GM18909 (cell line): ENCODE data around the gene DYNC1H1.
"Not testable (repeated sequence)": the region's sequence is repeated elsewhere in the genome, so short reads cannot be mapped to it uniquely, and the experiment has no call there.

Source experiments
- ATAC-seq: cut with Tn5 transposase; IDR thresholded peaks from one replicate; pipeline ENCODE4 v1.9.1; 2021; ENCODE audit warnings: mild to moderate bottlenecking; ENCODE audit not compliant: unreplicated experiment, poor library complexity

The DYNC1H1 gene

DNA sequence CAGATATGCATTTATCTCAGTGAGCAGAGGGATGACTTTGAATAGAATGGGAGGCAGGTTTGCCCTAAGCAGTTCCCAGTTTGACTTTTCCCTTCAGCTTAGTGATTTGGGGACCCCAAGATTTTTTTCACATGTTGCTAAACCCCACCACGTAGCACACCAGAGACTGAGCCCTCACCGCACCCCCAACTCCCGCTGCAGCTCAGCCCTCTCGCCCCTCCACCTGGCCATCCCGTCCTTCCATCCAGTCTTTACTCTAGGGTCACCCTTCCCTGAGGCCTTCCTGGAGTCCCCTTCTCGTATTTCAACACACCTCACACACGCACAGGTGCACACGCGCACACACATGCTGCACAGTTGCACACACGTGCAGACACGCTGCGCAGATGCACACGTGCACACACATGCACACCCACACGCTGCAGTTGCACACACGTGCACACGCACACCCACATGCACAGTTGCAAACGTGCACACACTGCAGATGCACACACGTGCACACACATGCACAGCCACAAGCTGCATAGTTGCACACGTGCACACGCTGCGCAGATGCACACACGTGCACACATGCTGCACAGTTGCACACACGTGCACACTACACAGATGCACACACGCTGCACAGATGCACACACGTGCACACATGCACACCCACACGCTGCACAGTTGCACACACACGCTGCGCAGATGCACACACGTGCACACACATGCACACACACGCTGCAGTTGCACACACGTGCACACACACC, 92.5 kb downstream of the DYNC1H1 start:
- no peak for ATAC-seq

DNA sequence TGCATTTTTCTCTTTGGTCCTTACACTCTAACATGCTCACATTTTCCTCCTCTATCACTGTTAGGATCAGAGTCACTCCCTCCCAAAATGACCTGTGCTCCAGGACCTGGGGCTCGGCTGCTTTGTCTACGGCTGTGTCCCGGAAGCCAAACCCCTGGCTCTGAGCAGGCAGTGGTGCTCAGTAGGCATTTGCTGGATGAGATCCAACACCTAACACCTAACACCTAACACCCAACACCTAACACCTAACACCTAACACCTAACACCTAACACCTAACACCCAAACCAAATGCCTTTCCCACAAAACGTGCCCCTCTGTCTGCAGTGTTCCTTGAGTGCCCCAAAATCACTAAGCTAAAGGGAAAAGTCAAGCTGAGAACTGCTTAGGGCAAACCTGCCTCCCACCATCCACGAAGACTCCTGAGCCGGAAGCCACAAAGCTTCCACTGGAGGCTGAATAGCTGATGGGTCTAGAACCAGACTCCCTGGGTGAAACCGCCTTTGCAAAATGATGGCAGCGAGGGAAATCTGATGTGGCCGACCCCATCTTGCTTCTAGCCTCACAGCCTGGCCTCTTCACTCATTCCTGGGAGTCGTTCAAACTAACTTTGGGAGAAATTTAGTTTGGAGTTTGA, 93.2 kb downstream of the DYNC1H1 start:
- ATAC-seq = no peak

DNA sequence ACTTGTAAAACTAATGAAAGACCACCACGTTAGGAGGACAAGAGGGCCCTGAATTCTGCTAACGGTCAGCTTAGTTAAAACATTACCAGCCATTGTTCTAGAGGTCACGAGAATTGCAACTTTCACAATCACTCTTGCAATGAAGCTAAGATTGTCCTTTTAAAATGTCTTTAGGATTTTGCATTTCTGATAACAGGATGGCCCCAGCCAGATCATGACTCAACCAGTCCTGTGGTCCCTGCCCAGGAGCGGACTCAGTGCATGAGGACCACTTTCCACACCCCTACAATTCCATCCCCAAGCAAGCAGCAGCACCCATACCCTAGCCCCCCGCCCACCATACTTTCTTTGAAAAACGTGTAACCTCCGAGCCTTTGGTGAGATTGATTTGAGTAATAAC, 93.8 kb downstream of the DYNC1H1 start:
- no peak for ATAC-seq

DNA sequence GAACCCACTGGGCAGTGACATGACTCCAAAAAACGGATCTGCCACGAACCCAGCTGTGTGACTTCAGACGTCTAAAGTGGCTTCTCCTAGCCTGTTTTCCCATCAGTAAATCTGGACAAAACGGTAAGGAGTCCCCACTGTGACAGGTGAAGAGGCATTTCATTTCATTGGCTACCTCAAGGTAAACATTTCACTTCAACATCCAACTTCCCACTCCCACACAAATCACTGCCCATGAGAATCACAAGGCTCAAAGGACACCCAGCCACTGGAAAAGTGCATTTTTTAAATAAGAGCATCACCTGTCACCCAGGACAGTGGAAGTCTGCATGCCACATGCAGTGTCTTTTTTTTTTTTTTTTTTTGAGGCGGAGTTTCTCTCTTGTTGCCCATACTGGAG, 94.6 kb downstream of the DYNC1H1 start:
- no peak for ATAC-seq

DNA sequence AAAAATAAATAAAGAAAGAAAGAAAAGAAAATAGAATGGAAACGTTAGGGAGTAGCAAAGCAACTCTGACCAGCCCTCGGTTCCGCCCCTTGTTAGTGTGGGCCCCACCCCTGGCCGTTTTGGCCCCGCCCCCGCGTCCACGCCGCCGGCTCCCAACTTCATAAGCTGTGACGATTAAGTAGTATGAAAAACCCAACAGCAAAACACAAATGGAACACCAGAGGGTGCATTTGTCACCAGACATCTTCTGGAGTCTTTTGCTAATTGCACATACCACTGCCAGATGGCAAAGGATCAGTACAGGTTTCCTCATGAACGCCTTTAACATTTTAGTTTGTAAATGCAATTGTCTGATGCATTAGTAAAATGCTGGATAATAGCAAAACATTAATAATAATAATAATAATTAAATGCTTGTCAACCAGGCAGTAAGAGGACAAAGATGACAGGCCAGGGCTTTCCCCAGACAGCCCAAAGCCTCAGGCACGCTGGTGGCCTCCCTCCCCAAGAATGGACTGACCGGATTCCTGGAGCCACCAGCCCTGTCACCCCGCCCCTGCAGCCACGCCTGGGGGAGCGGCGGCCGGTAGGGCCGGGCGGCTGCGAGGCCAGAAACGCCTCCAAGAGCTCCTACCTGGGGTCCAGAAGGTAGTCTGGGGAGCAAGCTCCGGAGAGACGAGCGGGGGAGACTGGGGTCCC, 98.9 kb downstream of the DYNC1H1 start:
- ATAC-seq = peak; percentile 52

DNA sequence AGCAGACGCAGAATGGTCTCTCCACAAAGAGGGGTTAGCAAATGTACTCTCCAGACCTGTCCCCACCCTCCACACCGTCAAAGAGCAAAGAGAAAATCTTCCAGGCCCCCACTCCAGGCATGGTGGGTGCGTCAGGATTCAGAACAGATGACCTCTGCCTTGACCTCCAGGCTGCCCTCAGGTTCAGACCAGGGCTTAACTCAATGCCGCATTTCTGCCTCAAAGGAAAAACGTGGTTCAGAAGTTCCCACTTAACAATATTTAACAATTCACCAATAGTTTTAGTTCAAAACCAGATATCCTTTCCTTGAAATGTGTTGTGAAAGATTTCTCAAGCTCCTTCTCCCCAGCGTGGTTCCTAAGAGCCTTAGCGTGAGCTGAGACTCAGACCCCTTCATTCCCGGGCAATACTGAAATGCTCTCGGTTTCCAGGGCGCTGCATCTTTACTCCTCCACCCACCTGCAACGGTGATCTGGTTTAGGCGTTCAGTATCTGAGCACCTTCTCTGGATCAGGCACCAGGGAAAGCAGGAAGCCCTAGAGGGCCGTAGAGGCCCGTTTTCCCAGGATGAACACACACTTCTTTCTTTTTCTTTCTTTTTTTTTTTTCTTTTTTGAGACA, 99.5 kb downstream of the DYNC1H1 start:
- ATAC-seq = no peak

DNA sequence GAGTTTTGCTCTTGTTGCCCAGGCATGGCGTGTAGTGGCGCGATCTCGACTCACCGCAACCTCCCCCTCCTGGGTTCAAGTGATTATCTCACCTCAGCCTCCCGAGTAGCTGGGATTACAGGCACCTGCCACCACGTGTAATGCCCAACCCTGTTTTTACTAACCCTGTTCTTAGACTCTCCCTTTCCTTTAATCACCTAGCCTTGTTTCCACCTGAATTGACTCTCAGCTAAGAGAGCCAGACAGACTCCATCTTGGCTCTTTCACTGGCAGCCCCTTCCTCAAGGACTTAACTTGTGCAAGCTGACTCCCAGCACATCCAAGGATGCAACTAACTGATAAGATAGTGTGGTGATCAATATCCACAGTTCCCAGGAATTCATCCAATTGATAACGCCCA, 100.2 kb downstream of the DYNC1H1 start:
- ATAC-seq = not testable (repeated sequence)

DNA sequence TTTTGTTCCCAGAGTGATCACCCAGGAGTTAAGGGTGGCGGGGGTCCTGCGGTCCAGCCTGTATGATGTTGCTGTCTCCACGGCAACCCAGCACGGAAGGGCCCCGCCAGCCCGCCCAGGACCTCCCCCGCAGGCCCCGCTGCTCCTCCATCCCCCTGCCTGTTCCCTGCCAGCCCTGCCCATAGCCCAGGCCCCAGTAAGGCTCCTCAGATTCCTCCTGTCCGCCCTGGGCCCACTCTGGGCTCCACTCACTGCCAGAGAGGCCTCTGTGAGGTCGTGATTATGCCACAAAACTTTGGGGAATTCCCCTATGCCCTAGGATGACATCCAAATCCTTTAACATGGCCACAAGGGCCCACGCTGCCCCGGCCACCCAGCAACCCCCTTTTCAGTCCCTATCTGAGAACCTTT, 101.7 kb downstream of the DYNC1H1 start:
- no peak for ATAC-seq

DNA sequence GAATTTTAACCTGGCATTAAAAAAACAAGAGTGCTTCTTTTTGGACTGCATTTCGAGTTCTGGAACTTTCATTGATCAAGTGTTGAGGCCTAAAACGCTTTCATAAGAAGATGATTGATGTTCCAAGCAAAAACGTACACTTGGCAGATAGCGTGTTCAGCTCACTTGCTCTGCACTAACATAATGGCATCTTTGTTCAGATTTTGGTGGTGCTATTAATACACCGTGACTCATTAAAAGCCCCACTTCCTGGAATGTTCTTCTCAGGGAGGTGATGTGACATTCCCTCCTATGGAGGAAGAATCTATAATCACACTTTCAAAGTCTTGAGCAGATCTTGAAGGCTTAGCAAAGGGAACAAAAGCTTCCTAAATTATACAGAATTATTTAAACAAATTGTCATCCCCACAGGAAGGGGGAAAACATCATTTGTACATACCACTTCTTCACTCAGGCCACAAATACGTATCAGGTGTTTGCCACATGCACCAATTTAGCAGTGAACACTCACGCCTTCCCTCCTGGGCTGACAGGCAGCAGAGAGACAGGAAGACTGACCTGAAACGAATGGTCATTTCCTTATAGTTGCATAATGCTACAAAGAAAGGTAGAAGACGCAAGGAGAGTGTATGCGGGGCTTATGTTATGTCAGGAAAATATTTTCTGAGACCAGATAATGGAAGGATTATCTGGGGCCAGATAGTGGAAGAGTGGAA, 107.1 kb downstream of the DYNC1H1 start:
- ATAC-seq = no peak

DNA sequence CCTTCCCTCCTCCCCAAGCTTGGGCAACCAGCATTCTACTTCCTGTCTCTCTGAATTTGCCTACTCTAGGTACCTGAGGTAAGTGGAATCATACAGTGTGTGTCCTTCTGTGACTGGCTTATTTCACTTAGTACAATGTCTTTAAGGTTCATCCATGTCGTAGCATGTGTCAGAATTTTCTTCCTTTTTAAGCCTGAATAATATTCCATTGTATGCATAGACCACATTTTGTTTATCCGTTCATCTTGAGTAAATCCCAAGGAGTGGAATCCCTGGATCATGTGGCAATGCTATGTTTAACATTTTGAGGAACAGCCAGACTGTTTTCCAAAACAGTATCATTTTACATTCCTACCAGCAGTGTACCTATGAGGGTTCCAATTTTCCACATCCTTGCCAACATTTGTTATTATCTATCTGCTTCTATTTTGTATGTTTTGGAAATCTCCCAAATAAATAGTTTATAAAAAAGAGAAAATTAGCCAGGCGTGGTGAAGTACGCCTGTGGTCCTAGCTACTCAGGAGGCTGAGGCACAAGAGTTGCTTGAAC, 110.1 kb downstream of the DYNC1H1 start:
- no peak for ATAC-seq

DNA sequence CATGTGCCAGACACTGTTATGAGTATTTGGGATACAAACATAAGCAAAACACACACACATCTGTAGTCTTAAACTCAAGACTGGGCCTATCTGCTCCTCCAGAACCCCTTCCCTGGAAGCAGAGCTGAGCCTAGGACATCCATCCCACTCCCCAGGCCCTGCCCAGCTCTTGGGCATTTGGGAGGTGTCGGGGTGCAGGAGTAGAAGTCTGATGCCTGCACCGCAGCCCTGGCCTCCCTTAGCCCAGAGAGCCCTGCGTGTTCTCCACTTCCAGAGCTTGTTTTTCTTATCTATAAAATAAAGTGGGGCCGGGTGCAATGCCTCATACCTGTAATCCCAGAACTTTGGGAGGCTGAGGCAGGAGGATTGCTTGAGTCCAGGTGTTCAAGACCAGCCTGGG, 110.8 kb downstream of the DYNC1H1 start:
- no peak for ATAC-seq

DNA sequence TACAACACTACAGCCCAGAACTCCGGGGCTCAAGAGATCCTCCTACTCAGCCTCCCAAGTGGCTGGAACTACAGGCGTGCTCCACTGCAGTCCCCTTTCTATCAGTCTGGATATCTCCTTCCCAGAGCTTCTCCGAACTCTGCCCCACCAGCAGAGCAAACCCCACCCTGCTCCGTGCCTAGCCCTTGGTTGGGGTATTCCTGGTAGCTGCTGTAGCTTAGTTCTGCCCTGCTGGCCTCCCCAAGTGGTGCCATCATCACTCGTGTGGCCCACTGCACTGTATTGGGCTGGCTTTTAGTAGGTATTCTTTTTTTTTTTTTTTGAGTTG, 113.0 kb downstream of the DYNC1H1 start:
- ATAC-seq = no peak

DNA sequence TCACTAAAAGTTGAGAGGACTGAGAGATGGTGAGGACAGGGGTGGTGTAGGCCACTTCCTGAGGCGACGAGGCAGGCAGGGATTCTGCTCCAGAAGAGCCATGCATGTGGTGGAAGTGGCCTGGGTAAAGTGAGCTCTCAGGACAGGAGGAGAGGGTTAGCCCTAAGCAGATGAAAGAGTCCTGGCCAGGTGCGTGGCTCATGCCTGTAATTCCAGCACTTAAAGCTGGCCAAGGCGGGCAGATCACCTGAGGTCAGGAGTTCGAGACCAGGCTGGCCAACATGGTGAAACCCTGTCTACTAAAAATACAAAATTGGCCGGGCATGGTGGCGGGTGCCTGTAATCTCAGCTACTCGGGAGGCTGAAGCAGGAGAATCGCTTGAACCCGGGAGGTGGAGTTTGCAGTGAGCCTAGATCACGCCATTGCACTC, 114.0 kb downstream of the DYNC1H1 start:
- not testable (repeated sequence) for ATAC-seq

DNA sequence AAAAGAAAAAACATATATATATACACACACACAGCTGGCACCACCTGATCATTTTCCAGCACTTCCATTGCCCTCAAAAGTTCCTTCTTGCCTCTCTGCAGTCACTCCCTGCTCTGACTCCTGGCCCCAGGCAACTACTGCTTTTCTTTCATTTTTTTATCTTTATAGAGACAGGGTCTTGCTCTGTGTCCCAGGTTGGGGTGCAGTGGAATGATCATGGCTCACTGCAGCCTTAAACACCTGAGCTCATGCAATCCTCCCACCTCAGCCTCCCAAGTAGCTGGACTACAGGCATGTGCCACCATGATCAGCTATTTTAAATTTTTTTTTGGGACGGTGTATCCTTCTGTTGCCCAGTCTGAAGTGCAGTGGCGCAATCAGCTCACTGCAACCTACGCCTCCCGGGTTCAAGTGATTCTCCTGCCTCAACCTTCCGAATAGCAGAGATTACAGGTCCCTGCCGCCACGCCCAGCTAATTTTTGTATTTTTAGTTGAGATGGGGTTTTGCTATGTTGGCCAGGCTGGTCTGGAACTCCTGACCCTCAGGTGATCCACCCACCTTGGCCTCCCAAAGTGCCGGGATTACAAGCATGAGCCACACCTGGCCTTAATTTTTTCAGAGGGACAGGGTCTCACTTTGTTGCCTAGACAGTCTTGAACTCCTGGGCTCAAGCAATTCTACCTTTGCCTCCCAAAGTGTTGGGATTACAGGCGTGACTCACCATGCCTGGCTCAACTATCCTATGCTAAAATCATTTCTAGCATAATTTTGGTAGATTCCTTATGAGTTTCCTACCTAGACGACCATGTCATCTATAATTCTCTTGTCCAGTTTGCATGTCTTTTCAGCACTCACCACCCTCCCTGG, 114.7 kb downstream of the DYNC1H1 start:
- ATAC-seq = no peak

DNA sequence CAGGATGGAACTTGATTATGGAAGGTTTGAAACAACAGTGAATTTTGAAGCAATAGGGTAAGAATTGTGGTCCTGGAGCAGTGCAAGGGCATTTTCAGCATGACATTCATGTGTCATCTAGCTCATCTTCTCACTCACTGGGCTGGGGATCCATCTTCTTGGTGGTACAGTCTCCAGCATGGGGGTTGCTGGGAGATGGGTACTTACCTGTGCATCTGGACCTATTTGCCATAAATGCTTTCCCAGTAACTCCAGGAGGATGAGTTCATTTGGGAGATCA, 115.3 kb downstream of the DYNC1H1 start:
- no peak for ATAC-seq

DNA sequence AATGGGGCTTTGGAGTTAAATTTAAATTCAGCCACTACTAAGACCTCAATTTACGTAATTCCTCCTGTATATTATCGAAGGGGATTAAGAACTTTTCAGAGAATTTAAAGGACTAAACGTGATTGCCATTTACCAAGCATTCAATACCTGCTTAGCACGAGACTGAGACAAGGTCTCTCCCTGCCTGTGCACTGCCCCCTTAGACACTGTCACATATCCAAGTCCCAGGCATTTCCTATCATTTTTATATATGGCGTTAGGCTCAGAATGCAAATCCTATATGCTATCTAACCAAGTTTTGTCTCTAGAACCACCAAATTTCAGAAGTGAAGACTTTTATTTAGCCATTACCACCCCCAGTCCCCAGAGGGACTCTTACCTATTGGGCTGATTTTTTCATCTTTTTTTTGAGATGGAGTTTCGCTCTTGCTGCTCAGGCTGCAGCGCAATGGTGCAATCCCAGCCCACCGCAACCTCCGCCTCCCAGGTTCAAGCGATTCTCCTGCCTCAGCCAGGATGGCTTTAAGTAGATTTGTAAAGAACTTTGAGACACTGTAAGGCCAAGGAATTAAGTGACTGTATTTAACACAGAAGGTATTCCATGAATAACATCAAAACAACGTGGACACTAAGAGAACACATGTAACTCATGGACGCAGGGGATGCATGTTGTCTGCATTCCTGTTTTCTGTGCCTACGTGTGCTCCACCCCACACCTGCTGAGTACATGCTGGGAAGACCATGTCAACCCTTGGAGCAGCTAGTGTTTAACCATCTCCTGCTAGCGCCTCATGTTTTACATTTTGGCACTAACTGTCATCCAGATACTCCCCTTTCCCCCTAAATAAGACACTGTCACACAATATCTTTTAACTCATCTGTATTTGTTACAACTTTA, 116.1 kb downstream of the DYNC1H1 start:
- ATAC-seq = no peak

DNA sequence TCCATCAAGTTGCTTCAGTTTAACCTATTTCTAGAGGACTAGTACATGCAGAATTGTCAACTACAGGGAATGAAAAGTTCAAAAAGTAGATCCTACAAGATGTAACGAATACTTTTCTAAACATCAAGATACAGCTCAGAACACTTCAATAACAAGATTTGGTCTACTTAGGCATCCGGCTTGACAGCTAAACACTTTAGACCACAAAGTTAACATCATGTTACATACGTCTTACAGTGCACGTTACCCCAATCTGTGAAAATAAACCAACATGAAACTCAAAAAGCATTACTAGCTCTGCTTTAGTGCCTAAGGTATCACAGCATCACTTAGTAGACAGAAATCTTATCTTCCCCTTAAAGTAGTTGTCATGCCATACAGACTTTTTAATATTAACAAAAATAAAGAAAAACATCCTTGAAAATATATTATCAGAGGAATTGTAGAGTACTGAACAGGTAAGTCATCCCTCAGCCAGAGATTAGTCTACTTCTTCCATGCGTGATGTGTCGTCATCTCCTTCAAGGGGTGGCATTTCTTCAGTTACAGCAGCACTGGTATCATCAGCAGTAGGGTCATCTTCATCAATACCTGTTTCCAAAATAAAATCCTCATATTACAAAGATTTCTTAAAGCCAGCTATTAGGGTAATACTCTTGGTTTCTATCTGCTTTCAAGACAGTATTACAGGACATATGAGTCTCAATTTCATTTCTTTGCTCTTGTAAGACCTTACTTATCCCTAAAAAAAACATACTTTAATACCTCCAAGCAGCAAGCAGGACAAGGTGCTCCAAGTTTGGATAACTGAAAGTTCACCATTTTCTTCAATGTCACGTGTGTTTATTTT, 117.1 kb downstream of the DYNC1H1 start:
- no peak for ATAC-seq

DNA sequence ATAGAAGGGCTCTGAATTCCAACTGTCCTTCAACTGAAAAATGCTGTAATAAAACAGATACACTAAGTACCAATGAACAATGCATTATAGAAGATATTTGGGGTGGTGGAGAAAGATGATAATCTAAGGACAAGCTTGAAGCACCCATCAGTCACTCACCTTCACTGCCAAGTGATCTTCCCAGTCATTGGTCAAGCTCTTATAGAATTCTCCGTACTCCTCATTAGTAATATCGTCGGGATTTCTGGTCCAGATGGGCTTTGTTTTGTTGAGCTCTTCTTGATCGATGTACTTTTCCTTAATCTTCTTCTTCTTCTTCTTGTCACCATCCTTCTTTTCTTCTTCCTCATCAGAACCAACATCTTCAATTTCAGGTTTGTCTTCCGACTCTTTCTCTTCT, 120.1 kb downstream of the DYNC1H1 start:
- not testable (repeated sequence) for ATAC-seq
